Mucosa of rectum (tissue), 2 donors: ENCODE results near the gene MUC21.

Experiments used
- H3K27ac ChIP-seq, 2 donors: one replicate each; pipeline ENCODE4 v1.7.0; 2013; ENCODE audit warnings: inconsistent platforms in 2 of 2, low read depth in 2 of 2, low read length in 2 of 2
- H3K27me3 ChIP-seq, 2 donors: one replicate each; pipeline ENCODE4 v1.7.0; 2013; ENCODE audit warnings: low read length in 2 of 2; ENCODE audit not compliant: control insufficient read depth in 2 of 2, insufficient read depth in 2 of 2
- H3K36me3 ChIP-seq, 2 donors: one replicate each; pipeline ENCODE4 v1.7.0; 2013; ENCODE audit warnings: low read length in 2 of 2; ENCODE audit not compliant: control insufficient read depth in 2 of 2, insufficient read depth in 2 of 2
- H3K4me1 ChIP-seq, 2 donors: one replicate each; pipeline ENCODE4 v1.7.0; 2013; ENCODE audit warnings: low read length in 2 of 2, mild to moderate bottlenecking in 1 of 2; ENCODE audit not compliant: control insufficient read depth in 2 of 2, insufficient read depth in 2 of 2
- H3K4me3 ChIP-seq, 2 donors: one replicate each; pipeline ENCODE4 v1.7.0; 2013; ENCODE audit warnings: low read length in 2 of 2
- H3K9ac ChIP-seq, 2 donors: one replicate each; pipeline ENCODE4 v1.7.0; 2013; ENCODE audit warnings: low read length in 2 of 2, low read depth in 1 of 2, mild to moderate bottlenecking in 1 of 2
- H3K9me3 ChIP-seq, 2 donors: one replicate each; pipeline ENCODE4 v1.7.0; 2013; ENCODE audit warnings: low read length in 2 of 2; ENCODE audit not compliant: control insufficient read depth in 2 of 2
- donor health status: healthy.
- donor health status: Normal muscosa, but diverticular disease.

The MUC21 gene

DNA sequence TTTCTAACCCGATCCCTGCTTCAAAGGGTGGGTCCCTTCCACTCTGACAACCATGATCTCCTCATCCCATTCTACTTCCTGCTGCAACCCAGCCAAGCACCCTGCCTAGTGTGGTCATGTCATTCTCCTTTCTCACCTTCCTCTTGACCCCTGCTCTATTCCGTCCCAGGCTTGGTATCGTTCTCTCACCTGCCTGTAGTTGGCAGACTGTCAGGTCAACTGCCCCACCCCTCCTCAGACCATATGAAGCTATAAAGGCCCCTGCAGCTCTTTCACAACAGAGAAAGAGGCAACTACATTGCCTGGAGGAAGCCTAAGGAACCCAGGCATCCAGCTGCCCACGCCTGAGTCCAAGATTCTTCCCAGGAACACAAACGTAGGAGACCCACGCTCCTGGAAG lies at the start of gene MUC21:
Gene MUC21, plus strand, starts transcription at position 280 of the 400 bp plus-strand sequence. CDS start 241 bp downstream, outside the sequence.
- Histone ChIP-seq H3K9ac (no peak within 1 kb of the TSS), H3K9me3 (no peaks in the 10 kb centered on the region), H3K4me1 (no peaks in the 10 kb centered on the region), H3K27ac (no peak within 1 kb of the TSS), H3K4me3 (no peak within 1 kb of the TSS), H3K36me3 (no peaks in the 10 kb centered on the region), H3K27me3 (peaks cover 0 to 7% of the 10 kb centered on the region in 2 donors)

DNA sequence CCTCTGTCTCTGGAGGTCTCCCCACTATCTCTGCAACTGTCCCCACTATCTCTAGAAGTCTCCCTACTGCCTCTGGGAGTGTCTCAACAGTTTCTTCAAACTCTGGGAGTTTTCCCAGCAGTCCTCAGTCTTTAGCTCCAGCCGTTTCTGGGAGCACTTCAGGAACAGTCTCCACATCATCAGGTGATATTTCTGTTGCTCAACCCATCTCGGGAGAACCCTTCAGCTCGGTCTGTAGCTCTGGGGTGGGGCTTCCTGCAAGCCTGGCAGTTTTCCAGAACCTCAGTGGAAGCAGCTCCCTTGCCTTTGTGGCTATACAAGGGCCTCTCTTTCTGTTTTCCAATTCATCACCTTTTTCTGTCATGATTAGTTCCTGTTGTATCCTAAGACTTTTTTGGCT lies 48.5 kb upstream of the MUC21 start:
- H3K27ac ChIP-seq = no peak overlapping the region
- H3K27me3 ChIP-seq = peaks cover 0 to 4% of the 10 kb centered on the region in 2 donors
- H3K36me3 ChIP-seq = no peaks in the 10 kb centered on the region
- no peak overlapping the region for H3K4me3 ChIP-seq
- H3K9me3 ChIP-seq = no peaks in the 10 kb centered on the region
- peaks cover 0 to 3% of the 10 kb centered on the region in 2 donors for H3K4me1 ChIP-seq
- H3K9ac ChIP-seq = no peak overlapping the region

- Histone ChIP-seq H3K4me1 (peaks cover 3 to 6% of the 10 kb centered on the region in 2 donors), H3K9me3 (no peaks in the 10 kb centered on the region), H3K36me3 (no peaks in the 10 kb centered on the region), H3K27me3 (peaks cover 5 to 7% of the 10 kb centered on the region in 2 donors), H3K27ac (no peak overlapping the region), H3K9ac (no peak overlapping the region), H3K4me3 (no peak overlapping the region)
Measured at GRCh38 chr6:30937265-30937664, 46.3 kb upstream of the MUC21 start.

GRCh38 chr6:30938730-30939129 lies 44.8 kb upstream of the MUC21 start:
- Histone ChIP-seq H3K27ac (no peak overlapping the region), H3K9me3 (no peaks in the 10 kb centered on the region), H3K4me3 (no peak overlapping the region), H3K36me3 (no peaks in the 10 kb centered on the region), H3K27me3 (peaks cover 7 to 13% of the 10 kb centered on the region in 2 donors), H3K4me1 (peaks cover 3 to 6% of the 10 kb centered on the region in 2 donors), H3K9ac (no peak overlapping the region)

DNA sequence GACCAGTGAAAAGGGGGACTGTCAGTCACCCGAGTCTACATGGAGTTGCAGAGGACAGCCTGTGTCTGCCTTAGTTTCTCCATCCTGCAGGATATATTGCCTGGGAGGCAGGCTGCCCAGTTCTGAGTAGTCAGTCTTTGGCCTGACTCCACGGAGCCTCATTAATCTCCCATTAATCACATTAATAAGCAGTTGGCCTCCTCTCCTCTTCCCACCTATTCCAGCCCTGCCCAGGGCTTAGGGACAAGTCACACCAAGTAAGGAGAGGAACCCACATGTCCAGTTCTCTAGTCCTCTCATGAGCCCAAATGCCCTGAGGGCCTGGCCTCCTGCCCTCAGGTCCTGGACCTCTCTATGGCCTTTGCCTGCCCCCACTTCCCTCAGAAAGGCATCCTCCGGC lies 44.0 kb upstream of the MUC21 start:
- no peak overlapping the region for H3K27ac ChIP-seq
- H3K9ac ChIP-seq = no peak overlapping the region
- H3K36me3 ChIP-seq = no peaks in the 10 kb centered on the region
- H3K4me1 ChIP-seq = peaks cover 3 to 6% of the 10 kb centered on the region in 2 donors
- no peaks in the 10 kb centered on the region for H3K9me3 ChIP-seq
- peaks cover 7 to 13% of the 10 kb centered on the region in 2 donors for H3K27me3 ChIP-seq
- H3K4me3 ChIP-seq = no peak overlapping the region

DNA sequence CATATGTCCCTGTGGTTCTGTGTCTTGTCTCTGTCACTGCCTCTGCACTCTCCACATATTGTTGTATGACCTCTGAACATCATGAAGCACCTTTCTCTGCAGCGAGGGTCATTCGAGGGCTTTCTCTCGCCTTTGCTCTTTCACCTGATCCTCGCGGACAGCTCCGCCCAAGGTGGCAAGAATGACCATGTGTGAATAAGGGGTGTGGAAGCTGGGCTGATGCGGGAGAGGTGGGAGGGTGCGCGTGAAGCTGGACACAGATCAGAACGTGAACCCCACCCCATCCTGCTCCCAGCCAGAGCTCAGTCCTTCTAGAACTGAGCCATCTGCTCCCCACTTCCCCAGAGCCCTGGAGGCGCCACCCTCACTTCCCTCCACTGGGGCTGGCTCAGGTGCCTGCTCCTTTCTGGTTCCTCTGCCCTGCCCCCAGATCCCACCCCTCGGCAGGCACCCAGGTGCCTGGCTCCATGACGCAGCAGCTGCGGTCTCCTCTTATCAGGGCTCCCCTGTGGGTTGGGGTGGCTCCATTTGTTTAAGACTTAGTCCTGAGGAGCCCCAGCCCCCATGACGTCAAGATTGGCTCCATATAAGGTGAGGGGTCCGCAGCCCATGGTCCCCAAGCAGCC lies 43.0 kb upstream of the MUC21 start, which contains the start of gene MUCL3:
Gene MUCL3, plus strand, starts transcription at position 613 of the 626 bp plus-strand sequence. CDS start 27 bp downstream, outside the sequence.
- peaks cover 3 to 6% of the 10 kb centered on the region in 2 donors for H3K4me1 ChIP-seq
- no peak within 1 kb of the TSS for H3K9ac ChIP-seq
- peaks cover 7 to 13% of the 10 kb centered on the region in 2 donors for H3K27me3 ChIP-seq
- H3K36me3 ChIP-seq = no peaks in the 10 kb centered on the region
- H3K4me3 ChIP-seq = no peak within 1 kb of the TSS
- H3K9me3 ChIP-seq = no peaks in the 10 kb centered on the region
- no peak within 1 kb of the TSS for H3K27ac ChIP-seq

DNA sequence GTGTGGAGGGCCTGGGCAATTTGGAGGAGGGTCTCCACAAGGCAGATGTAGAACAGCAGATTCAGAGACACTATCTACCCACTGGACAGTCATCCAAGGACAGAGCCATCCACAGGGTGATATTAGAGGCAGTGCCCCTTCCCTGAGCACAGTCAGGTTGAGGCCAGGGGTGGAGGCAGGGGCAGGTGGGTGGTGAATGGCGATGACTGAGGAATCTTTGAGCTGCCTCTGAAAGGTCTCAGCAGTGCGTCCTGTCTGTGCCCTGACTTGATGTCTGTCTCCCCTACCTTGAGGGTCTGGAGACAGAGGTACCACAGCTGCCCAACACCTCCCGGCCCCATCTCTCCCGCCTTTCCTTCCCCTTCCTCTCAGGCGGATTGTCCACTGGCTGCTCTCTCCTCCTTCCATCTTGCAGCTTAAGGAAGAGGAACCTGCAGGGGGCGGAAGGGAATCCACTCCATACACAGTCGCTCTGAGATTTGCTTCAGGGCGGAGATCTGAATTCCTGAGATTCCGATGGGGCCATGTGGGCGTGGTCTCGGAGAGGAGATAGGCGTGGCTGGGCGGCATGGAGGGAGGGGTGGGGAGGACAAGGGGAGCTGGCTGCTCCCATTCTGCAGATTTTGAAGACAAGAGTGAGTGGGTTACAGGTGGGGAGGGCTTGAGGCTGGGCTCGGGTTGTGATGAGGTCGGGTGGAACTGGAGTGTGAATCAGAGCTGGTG lies 41.0 kb upstream of the MUC21 start:
- peaks cover 7 to 13% of the 10 kb centered on the region in 2 donors for H3K27me3 ChIP-seq
- H3K9me3 ChIP-seq = no peaks in the 10 kb centered on the region
- peaks cover 3 to 6% of the 10 kb centered on the region in 2 donors for H3K4me1 ChIP-seq
- H3K27ac ChIP-seq = no peak overlapping the region
- H3K36me3 ChIP-seq = no peaks in the 10 kb centered on the region
- H3K4me3 ChIP-seq = no peak overlapping the region
- H3K9ac ChIP-seq = no peak overlapping the region

- Histone ChIP-seq H3K27me3 (peaks cover 7 to 16% of the 10 kb centered on the region in 2 donors), H3K4me1 (peaks cover 3 to 6% of the 10 kb centered on the region in 2 donors), H3K27ac (no peak overlapping the region)
Measured at GRCh38 chr6:30944051-30944450, 39.5 kb upstream of the MUC21 start.

GRCh38 chr6:30945281-30945680 lies 38.2 kb upstream of the MUC21 start:
- H3K9me3 ChIP-seq = no peaks in the 10 kb centered on the region
- H3K27ac ChIP-seq = no peak overlapping the region
- H3K4me1 ChIP-seq = peaks cover under 1 to 3% of the 10 kb centered on the region in 2 donors
- no peak overlapping the region for H3K4me3 ChIP-seq
- peaks cover 7 to 13% of the 10 kb centered on the region in 2 donors for H3K27me3 ChIP-seq
- no peak overlapping the region for H3K9ac ChIP-seq
- no peaks in the 10 kb centered on the region for H3K36me3 ChIP-seq

More at GRCh38 chr6:30944051-30944450, 39.5 kb upstream of the MUC21 start:
- no peak overlapping the region for H3K9ac ChIP-seq
- no peaks in the 10 kb centered on the region for H3K36me3 ChIP-seq
- H3K4me3 ChIP-seq = no peak overlapping the region
- no peaks in the 10 kb centered on the region for H3K9me3 ChIP-seq

DNA sequence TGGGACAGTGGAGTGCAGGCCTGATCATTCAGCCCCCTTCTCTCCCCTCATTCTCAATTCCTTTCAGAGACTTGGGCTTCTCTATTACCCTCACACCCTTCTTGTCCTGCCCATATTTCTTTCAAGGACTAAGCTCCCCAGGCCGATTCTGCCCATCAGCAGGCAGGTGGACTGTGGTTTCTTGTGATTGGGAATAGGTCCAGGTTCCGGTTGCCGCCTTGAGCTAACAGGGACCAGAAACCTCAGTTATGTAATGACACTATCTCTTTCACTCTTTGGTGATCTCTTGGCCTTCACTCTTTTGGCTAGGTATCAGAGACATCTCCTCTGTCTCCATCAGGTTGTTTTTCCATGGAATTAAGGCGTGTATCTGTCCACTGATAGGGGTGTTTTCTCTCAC lies 36.3 kb upstream of the MUC21 start:
- Histone ChIP-seq H3K4me1 (no peaks in the 10 kb centered on the region), H3K9me3 (no peaks in the 10 kb centered on the region), H3K27ac (no peak overlapping the region), H3K9ac (no peak overlapping the region), H3K27me3 (peaks cover 10 to 14% of the 10 kb centered on the region in 2 donors), H3K4me3 (no peak overlapping the region), H3K36me3 (no peaks in the 10 kb centered on the region)
